Liver (tissue), 9 donors: ENCODE results near the gene SEMA4B. TPM values are rescaled to one million over a fixed set of nuclear protein-coding genes. Genes with fewer than 3 reads are reported as not detected.
A peak's percentile ranks its signal among the peaks of the same experiment; 100 is the strongest.

Source experiments
- DNase-seq: peaks from one replicate; pipeline ENCODE4 v3.0.0-alpha.2; 2017; ENCODE audit warnings: low spot score
- H3K27ac ChIP-seq, 2 donors: one replicate each; pipeline ENCODE4 v1.7.0; 2013; ENCODE audit warnings: inconsistent platforms in 2 of 2, low read length in 2 of 2, control low read depth in 1 of 2, low read depth in 1 of 2, mild to moderate bottlenecking in 1 of 2
- H3K27me3 ChIP-seq, 4 donors: one replicate each; pipeline versions ENCODE4 v1.6.1 to v1.7.0; 2013; ENCODE audit warnings: low read length in 3 of 4, inconsistent platforms in 1 of 4, mild to moderate bottlenecking in 1 of 4, moderate library complexity in 1 of 4; ENCODE audit not compliant: control insufficient read depth in 4 of 4, insufficient read depth in 4 of 4
- H3K36me3 ChIP-seq, 4 donors: one replicate each; pipeline versions ENCODE4 v1.6.1 to v1.7.0; 2013; ENCODE audit warnings: low read length in 3 of 4, mild to moderate bottlenecking in 3 of 4, low read depth in 1 of 4, moderate library complexity in 1 of 4; ENCODE audit not compliant: control insufficient read depth in 4 of 4, insufficient read depth in 3 of 4
- H3K4me1 ChIP-seq, 4 donors: one replicate each; pipeline versions ENCODE4 v1.6.1 to v1.7.0; 2013; ENCODE audit warnings: low read length in 3 of 4, mild to moderate bottlenecking in 3 of 4, moderate library complexity in 1 of 4; ENCODE audit not compliant: control insufficient read depth in 4 of 4, insufficient read depth in 4 of 4
- H3K4me3 ChIP-seq, 3 donors: one replicate each; pipeline versions ENCODE4 v1.6.1 to v1.7.0; 2013; ENCODE audit warnings: low read length in 3 of 3, control low read depth in 1 of 3, low read depth in 1 of 3, mild to moderate bottlenecking in 1 of 3
- H3K9ac ChIP-seq, 2 donors: one replicate each; pipeline ENCODE4 v1.7.0; 2013; ENCODE audit warnings: low read length in 2 of 2, mild to moderate bottlenecking in 2 of 2, moderate library complexity in 2 of 2, control low read depth in 1 of 2, low read depth in 1 of 2
- H3K9me3 ChIP-seq, 4 donors: one replicate each; pipeline versions ENCODE4 v1.6.1 to v1.7.0; 2013; ENCODE audit warnings: low read length in 3 of 4; ENCODE audit not compliant: control insufficient read depth in 4 of 4
- ATF3 ChIP-seq: IDR thresholded peaks from 2 replicates; pipeline ENCODE4 v1.6.1; 2016; ENCODE audit warnings: antibody characterized with exemption
- CTCF ChIP-seq: fragments of 150-350 bp; IDR thresholded peaks from 2 replicates; pipeline ENCODE4 v1.5.1; 2017; ENCODE audit warnings: improper control_type of control experiment, low read depth, low read length; ENCODE audit not compliant: missing input control
- EGR1 ChIP-seq, 2 donors: IDR thresholded peaks; 2 replicates each; pipeline ENCODE4 v1.6.1; 2016 to 2018; ENCODE audit warnings: antibody characterized with exemption in 2 of 2, low read depth in 2 of 2
- FOXA1 ChIP-seq: IDR thresholded peaks from 2 replicates; pipeline ENCODE4 v1.6.1; 2016; ENCODE audit warnings: antibody characterized with exemption
- FOXA2 ChIP-seq: IDR thresholded peaks from 2 replicates; pipeline ENCODE4 v1.6.1; 2016; ENCODE audit warnings: antibody characterized with exemption
- GABPA ChIP-seq, 2 donors: IDR thresholded peaks in 1 of 2; conservative IDR thresholded peaks in 1 of 2; 2 replicates each; pipeline ENCODE4 v1.6.1; 2016; ENCODE audit warnings: antibody characterized with exemption in 2 of 2, mild to moderate bottlenecking in 1 of 2, moderate library complexity in 1 of 2
- HNF4A ChIP-seq, 2 donors: conservative IDR thresholded peaks; 2 replicates each; pipeline ENCODE4 v1.6.1; 2016; ENCODE audit warnings: antibody characterized with exemption in 2 of 2, mild to moderate bottlenecking in 2 of 2
- HNF4G ChIP-seq: IDR thresholded peaks from 2 replicates; pipeline ENCODE4 v1.6.1; 2016; ENCODE audit warnings: antibody characterized with exemption
- JUND ChIP-seq, 2 donors: IDR thresholded peaks; 2 replicates each; pipeline ENCODE4 v1.6.1; 2016; ENCODE audit warnings: antibody characterized with exemption in 2 of 2
- MAX ChIP-seq: IDR thresholded peaks from 2 replicates; pipeline ENCODE4 v1.6.1; 2016; ENCODE audit warnings: antibody characterized with exemption
- RAD21 ChIP-seq, 2 donors: IDR thresholded peaks; 2 replicates each; pipeline ENCODE4 v1.6.1; 2016; ENCODE audit warnings: antibody characterized with exemption in 2 of 2, mild to moderate bottlenecking in 2 of 2
- REST ChIP-seq: IDR thresholded peaks from 2 replicates; pipeline ENCODE4 v1.6.1; 2016; ENCODE audit warnings: antibody characterized with exemption, mild to moderate bottlenecking
- RXRA ChIP-seq, 2 donors: IDR thresholded peaks; 2 replicates each; pipeline ENCODE4 v1.6.1; 2017 to 2018; ENCODE audit warnings: antibody characterized with exemption in 2 of 2, mild to moderate bottlenecking in 1 of 2
- TAF1 ChIP-seq: conservative IDR thresholded peaks from 2 replicates; pipeline ENCODE4 v1.6.1; 2016; ENCODE audit warnings: antibody characterized with exemption, mild to moderate bottlenecking
- YY1 ChIP-seq: IDR thresholded peaks from 2 replicates; pipeline ENCODE4 v1.6.1; 2016; ENCODE audit warnings: antibody characterized with exemption, mild to moderate bottlenecking
- ZBTB33 ChIP-seq: IDR thresholded peaks from 2 replicates; pipeline ENCODE4 v1.6.1; 2016; ENCODE audit warnings: antibody characterized with exemption
- WGBS: extraction: QIAGEN DNeasy Blood & Tissue Kit; methylation state at CpG from one replicate; pipeline ENCODE4 v1.1.7; 2013; 5-methylcytosine and 5-hydroxymethylcytosine counted together
- polyA plus RNA-seq, 2 donors: library from polyadenylated mRNA; stranded (reverse) in 1 of 2; unstranded in 1 of 2; fragments of 200-250 nt in 1 of 2; fragments of >200 nt in 1 of 2; fragmentation: Nextera tagmentation in 1 of 2; extraction: Ambion mirVana in 1 of 2; gene quantifications; one replicate each; pipeline versions ENCODE4 v1.2.1 to v1.2.3, GENCODE V29; 2013 to 2015
- total RNA-seq, 2 donors: library from RNA; depleted of rRNA; stranded (reverse); fragments of >200 nt; gene quantifications; one replicate each; pipeline ENCODE4 v1.2.3, GENCODE V29; 2014
- donor health status: healthy.
- donor health status: healthy.
- donor health status: healthy.
- donor health status: healthy.
- donor health status: healthy.

The SEMA4B gene
- total RNA-seq (10 to 100 TPM; 38.8 to 52.2 TPM), polyA plus RNA-seq (10 to 100 TPM; 14.3 to 15.2 TPM)

- peak; percentile 73 for DNase-seq
- Histone ChIP-seq H3K9ac (peak within 1 kb of the TSS; percentile 30 to 42), H3K9me3 (no peaks in the 10 kb centered on the region), H3K27me3 (no peaks in the 10 kb centered on the region), H3K4me3 (peak within 1 kb of the TSS; percentile 60 to 77 (median 62)), H3K36me3 (peaks cover 0 to 13% (median 3%) of the 10 kb centered on the region in 4 donors), H3K4me1 (peaks cover 15 to 38% (median 26%) of the 10 kb centered on the region in 4 donors), H3K27ac (peak within 1 kb of the TSS; percentile 49 to 69)
- no peak for TF ChIP-seq HNF4G
- TF ChIP-seq RXRA (IDR thresholded peaks at IDR 0.05): no peak
- TF ChIP-seq RAD21 (IDR thresholded peaks at IDR 0.05): no peak
- TF ChIP-seq EGR1 (IDR thresholded peaks at IDR 0.05; ENCODE audit: low read depth in 2 of 2): no peak
- TF ChIP-seq MAX: no peak
- TF ChIP-seq CTCF: no peak
- no peak for TF ChIP-seq ZBTB33
- TF ChIP-seq HNF4A (conservative IDR thresholded peaks at IDR 0.05): no peak
- TF ChIP-seq JUND (IDR thresholded peaks at IDR 0.05): no peak
- TF ChIP-seq YY1: no peak
- no peak for TF ChIP-seq FOXA1
- TF ChIP-seq TAF1: no peak
- TF ChIP-seq REST: no peak
- TF ChIP-seq FOXA2: no peak
- no peak for TF ChIP-seq GABPA (IDR thresholded peaks at IDR 0.05 in 1 of 2, conservative IDR thresholded peaks at IDR 0.05 in 1 of 2)
- no peak for TF ChIP-seq ATF3
- 1% methylated on average over 88 of the region's 88 CpGs for WGBS
Observed at GRCh38 chr15:90201130-90201943, at the start of gene SEMA4B. SEMA4B (plus strand) TSS chr15:90201330; CDS start chr15:90201579, 249 bp downstream.
